Activated naive CD4-positive, alpha-beta T cell treated with anti-CD3 and anti-CD28 coated beads, Interleukin-2, amount 10 ng/mL, durations not matched to agents 5 hours and 36 hours (primary cell): Measurements from ENCODE around the gene KIAA0408. TPM values are rescaled to one million over a fixed set of nuclear protein-coding genes. Genes with fewer than 3 reads are reported as not detected.

ENCODE experiments used
- total RNA-seq, 2 experiments: library from RNA; stranded (reverse); gene quantifications; one replicate each; pipeline ENCODE4 v1.2.3, GENCODE V29; 2021

Gene KIAA0408
- 1 to 10 TPM; 3.4 to 4.1 TPM for total RNA-seq

DNA sequence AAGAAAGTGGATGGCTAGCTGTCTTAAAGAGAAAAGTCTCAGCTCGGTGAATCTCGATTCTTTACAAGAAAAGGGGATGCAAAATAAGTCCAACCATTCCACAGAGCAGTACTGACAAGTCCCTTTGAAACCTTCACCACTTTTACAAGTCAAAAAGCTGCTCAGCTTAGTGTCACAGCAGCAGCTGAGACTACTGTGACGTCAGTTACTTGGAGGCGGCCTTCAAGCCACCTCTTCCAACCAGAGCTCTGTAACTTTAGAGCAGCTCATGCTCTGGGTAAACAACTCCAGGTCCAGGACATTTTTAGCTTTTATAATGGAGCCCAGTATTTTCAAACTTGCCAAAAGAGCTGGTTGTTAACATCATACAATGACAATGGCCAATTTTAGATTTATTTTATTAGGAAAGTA lies at the start of gene KIAA0408:
Gene KIAA0408 (minus strand): TSS at position 159 of the 411 bp plus-strand sequence. CDS start 5,408 bp downstream, outside the sequence.

Other genes starting within 250 kb of the KIAA0408 start
- gene RNF146, start 192.5 kb downstream of the KIAA0408 start, total RNA-seq: 10 to 100 TPM; 23.4 to 26.2 TPM
- gene ECHDC1, start 115.8 kb downstream of the KIAA0408 start, total RNA-seq: 10 to 100 TPM; 35.7 to 36.9 TPM
- gene C6orf58, start 117.8 kb upstream of the KIAA0408 start, total RNA-seq: not detected